Activated T-cell treated with anti-CD3 and anti-CD28 coated beads for 1 hour (primary cell): ENCODE data around the gene RERE.

Experiments
- DNase-seq: peaks from one replicate; pipeline ENCODE4 v3.0.0-alpha.2; 2020; ENCODE audit warnings: low read depth

RERE gene

DNA sequence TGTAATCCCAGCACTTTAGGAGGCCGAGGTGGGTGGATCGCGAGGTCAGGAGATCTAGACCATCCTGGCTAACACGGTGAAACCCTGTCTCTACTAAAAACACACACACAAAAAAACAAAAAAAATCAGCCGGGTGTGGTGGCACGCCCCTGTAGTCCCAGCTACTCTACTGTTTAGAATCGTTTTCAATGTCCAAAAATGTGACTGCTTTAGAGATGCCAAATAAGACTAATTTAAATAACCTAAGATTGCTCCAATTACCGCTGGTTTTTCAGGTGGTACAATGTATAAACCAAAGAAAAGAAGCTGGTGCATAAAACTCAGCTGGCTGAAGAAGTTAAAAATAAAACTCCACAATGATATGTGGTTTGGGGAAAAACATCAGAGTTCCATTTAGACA lies 132.0 kb downstream of the RERE start:
- no peak for DNase-seq

DNA sequence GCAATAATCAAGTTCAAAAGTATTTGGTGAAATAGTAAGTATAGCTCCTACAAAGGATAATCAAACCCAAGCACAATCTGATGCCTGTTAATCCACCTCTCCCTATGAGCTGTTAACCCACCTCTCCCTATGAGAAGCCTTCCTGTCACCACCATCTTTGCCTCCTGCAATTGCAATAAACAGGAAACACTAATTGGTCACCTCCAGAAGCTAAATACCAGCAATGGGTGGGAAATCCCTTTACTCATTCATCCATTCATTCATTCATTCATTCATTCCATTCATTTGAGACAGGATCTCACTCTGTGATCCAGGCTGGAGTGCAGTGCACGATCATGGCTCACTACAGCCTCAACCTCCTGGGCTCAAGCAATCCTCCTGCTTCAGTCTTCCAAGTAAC lies 132.8 kb downstream of the RERE start:
- no peak for DNase-seq

DNA sequence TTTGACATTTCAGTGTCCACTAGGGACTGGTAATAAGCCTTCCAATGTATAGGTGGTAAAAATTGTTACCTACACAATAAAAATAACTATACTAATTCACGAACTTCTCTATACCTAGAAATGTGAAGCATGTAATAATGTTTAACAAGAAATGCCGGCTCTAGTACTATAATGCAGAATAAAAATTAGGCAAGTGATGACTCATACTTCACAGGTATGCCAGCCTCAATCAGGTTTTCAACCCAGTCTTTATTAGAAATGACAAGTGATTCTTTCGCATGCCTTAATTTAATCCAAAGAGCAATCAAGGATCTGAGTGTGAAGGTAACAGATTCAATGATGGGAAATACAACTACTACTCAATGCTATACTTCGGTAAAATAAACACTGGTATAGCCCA lies 134.9 kb downstream of the RERE start:
- DNase-seq = no peak

DNA sequence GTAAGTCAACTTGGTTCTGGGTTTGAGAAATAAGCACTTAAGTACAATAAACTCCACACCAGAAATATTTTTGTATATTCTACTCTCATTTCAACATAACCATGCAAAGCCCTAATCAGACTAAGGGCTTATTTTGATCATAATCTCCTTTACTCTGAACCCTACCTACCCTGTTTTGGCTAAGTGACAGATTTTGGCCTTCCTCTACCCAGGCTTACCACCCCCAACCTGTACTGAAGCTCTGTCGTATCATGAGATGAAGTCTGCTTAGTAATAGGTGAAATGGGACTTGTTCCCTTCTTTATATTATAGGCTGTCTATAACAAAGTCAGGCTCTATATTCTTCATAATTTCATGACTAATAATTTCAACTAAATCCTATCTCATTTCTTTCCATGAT lies 135.5 kb downstream of the RERE start:
- no peak for DNase-seq

DNA sequence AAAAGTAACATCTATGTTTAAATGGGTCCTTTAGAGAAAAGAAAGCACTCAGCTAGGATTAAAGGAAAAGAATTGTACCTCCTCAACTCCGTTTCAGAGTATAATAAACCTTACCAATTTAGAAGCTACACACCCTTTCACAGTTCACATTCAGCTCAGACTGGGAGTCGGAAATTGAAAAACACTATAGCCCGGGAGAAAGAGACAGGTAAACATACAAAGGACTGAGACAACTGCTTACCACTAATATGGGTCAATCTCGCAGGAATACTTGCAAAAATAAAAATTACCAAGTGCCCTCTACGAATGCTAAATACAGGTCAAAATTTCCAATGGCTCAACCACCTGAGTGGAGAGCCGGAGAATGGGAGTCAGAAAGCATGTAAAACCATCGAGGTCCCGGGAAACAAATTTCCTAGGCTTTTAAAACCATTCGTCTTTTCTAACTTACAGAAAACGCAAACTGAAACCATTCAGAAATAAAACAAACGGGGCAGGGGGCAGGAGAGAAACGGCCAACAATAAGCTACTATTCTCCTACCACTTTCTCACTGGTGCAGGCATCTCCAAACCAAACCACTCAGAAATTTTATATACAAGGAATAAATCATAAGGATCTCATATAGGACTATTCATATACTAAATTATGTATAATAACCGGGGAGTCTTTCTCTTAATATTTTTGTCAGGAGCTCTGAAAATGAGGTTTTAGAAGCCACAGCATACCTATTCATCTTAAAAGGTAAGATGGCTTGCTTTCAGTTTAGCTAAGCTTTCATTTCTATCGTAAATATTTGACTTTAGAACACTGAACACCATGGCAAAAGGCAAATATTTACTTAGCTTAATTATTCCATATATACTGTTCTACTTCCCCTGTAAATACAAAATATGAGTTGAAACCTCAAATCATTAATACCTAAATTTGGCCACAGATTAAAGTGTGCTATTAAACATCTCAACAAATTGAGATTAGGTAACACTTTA lies 136.5 kb downstream of the RERE start:
- DNase-seq = no peak

DNA sequence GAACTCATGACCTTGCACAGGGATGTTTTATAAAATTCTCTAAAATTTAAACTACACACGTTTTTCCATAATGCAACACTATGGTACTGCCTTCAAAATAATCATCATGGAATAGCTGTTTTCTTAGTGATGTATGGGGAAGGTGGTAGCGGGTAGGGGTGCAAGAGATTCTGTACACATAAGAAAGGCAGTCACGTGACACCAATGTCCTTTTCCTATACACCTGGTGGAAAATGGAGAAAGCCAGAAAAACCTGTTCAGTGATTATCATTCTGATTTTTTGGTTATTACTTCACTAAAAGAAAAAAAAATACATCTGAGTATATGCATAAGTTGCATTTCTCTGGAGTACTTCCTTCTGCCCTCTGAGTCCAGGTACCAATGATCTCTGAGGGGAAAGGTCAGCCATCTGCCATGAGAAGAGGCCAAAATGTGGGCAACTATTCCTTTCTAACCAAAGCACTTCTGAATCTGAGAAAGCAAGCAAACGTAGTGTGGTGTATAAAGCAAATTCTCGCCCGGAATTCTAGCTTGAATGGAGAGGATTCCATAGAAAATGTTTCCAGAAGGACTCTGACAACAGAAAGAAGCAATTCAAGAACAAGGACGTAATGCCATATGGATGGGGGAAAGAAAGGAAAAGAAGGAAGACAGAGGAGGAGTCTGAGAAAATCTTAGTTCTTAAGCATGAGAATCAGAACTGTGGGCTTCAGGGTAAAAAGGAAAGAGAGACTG lies 137.3 kb downstream of the RERE start:
- DNase-seq = no peak

DNA sequence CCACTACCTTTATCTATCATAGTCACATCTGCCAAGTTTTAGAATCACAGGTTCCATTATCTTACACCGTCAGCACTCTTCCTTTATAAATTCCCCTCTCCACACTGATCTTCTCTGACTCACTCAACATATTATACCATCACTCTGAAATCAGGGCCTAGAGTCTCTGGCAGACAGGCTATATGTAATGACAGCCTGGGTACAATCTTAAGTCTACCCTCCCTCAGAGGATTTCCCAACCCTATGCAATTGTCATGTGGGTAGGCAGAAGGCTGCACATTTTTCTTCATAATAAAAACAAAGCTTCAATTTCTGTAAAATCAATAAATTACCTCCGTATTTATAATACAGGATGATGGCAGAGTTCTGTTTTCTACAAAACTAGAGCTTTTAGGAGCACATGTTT lies 138.0 kb downstream of the RERE start:
- no peak for DNase-seq

DNA sequence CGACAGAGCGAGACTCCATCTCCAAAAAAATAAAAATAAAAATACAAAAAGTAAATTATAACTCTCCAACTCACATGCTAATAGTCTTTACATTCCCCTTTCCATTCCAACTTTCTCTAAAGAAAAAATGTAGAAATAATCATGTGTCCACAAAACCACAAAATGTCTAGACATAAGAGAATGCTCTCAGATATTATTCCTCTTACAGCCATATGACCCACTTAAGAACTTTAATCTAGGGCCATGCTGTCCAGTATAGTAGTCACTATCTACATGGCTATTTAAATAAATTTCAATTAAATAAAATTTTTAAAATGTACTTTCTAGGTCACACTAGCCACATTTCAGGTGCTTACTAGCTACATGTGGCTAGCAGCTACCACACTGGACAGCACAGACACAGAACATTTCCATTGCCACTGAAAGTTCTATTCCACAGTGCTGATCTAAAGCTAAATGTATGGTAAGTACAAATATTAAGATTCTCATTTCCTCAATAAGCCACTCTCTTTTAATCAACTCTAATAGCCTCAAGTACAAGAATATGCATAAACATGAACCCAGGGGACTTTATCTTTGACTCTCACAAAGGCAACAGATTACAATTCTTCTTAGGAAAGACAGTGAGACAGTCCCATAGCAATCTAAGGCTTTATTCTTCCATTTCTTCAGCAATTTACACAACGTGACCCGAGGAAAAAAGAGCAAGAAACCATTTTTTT lies 138.6 kb downstream of the RERE start:
- DNase-seq = no peak

DNA sequence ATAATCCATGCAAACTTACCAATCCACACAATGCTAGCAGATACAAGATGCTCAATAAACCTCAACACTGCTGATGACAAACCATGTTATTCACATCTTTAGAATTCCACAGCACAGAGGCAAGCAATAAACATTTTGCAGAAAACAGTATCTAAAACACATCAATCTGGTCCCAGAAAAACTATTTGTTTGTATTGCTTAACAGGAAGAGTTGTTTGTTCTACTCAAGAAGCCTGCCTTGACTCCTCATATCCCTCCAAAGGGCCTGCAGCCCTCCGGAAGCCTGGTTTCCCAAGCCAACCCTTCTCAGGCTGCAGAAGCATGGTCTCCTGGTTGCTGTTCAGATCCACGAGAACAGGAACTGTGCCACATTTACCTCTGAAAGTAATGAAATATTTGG lies 139.7 kb downstream of the RERE start:
- DNase-seq = no peak

DNA sequence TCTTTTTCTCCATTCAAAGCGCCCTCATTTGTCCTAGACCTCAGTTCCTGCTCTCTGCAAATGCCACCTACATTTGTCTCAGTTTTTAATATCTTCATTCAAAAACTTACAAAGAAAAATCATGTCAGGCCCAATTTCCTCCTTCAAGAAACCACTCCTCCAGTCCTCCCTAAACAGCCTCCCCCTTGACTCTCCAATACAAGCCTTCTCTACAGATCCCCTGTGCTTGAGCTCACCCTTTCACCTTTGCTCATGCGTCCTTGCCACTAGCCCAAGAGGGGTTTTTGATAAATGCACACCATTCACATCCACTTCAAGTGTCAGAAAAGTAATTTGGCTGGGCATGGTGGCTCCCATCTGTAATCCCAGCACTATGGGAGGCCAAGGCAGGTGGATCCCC lies 140.6 kb downstream of the RERE start:
- DNase-seq = no peak

DNA sequence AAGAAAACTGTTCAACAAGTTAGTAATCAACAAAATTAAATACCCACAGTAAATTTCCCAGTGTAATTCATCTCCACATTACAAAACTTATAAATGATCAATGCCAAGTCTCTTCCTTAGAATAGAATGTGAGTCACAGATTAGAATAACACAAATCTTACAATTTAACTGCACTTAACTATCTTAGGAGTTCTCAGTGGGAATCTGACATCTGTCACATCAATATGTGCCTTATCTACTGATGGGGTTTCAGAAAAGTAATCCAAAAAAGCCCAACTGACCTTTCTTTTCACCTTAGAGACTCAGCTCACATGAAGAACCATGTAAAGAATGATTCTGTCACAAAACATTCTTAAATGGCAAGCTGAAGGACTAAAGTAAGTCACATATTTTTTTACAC lies 141.4 kb downstream of the RERE start:
- no peak for DNase-seq

DNA sequence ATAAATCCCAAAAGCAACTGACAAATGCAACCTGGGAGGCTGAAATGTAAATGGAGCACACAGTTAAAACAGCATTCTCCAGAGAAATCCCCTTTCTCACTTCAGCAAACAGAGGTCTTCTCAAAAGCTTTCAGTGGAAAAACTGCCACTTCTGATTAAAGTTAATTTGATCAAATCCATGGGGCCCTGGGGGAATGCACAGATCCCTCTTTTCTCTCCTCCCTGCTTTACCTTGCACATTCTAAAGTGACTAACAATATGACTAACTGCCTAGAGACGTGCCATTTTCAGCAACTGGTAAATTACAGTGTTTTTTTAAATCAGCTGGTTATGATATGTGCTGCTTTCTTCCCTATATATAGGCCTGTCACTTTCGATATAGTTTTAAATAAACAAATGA lies 142.5 kb downstream of the RERE start:
- DNase-seq = no peak

DNA sequence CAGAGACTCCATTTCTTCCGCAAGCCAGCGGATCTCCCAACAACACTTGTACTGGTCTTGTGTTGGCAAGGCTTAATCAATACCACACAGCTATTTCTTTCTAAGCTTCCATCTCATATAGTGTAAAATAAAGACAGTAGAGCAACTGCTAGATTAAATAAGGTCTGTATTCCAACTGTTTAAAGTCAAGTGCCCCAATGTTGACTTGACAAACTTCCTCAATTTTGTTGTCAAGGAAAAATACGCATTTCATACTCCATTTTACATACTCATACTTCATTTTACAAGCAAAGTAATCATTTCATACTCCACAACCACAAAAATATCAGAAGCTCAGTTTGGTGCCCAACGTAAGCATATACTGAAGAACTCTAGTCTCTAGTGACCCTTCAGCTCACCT lies 143.0 kb downstream of the RERE start:
- no peak for DNase-seq

DNA sequence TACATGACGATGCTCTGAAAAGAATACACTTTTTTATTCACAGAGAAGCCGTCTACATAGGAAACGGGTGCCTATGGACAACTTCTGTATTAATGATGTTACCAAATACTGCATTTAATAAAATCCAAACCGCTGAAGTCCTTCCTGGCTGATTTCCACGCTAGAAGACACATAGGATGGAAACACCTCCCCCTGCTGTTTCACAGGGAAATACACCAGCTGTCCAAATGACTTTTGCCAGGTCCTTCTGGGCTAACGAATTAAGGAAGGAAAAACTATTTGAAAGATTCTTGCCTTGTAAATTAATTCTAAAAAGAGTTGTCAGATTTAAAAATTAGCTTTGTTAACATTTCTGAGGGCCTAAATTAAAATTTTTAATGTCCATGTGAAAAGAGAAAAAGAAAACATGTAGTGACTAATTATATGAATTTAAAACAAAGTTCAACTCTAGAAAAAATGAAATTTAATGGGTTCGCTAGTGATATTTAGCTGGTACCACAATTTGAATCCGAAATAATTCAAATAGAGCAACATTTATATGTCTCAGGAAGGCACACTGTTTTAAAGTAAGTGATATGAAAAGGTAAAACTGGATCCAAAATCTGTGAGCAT lies 146.0 kb downstream of the RERE start:
- DNase-seq = no peak

DNA sequence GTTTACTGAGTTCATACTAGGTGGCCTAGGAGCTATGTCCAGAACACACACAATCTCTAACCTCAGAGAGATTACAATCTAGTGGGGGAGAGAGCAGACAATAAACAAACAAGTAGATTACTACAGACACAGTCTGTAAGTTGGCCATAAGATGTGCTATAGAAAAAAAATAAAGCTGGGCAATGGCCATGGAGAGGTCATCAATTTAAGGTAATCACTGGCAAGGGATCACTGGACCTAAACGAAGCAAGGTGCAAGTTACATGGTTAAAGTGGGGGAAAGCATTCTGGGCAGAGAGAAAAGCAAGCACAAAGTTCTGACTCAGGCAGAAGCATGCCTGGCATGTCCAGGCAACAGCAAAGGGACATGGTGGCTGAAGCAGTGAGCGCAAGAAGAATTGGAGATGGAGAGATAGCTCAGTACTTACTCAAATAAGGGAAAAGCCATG lies 147.0 kb downstream of the RERE start:
- no peak for DNase-seq

DNA sequence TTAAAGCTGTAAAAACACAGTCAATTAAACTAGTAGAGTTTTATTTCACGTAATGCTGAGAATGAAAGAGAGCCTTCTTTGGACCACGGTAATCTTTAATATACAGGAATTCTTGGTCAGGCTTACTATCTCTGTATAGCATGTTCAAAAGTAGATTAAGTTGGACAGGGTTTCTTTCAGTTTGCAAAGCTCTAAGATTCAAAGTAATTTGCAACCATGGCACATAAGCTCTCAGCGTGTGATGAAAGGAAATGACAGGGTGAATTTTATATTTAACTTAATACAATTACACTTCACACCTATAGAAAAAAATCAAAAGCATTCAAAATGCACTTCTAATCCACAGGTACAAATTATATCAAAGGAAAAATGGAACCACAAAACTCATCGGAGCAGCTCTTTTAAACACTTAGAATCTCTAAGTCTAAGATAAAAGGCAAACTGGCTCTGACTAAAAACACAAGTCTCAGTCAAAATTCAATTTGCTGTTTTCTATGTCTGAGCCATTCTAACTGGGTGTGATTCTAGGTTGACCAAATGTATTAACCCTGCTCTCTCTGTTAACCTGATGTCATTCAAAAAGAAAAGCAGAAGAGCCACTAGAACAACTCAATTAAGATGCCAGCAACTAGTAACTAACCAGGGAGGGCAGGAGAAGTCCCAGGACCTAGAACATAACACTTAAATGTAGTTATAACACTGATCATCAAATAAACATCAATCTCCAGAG lies 147.7 kb downstream of the RERE start:
- DNase-seq = no peak

DNA sequence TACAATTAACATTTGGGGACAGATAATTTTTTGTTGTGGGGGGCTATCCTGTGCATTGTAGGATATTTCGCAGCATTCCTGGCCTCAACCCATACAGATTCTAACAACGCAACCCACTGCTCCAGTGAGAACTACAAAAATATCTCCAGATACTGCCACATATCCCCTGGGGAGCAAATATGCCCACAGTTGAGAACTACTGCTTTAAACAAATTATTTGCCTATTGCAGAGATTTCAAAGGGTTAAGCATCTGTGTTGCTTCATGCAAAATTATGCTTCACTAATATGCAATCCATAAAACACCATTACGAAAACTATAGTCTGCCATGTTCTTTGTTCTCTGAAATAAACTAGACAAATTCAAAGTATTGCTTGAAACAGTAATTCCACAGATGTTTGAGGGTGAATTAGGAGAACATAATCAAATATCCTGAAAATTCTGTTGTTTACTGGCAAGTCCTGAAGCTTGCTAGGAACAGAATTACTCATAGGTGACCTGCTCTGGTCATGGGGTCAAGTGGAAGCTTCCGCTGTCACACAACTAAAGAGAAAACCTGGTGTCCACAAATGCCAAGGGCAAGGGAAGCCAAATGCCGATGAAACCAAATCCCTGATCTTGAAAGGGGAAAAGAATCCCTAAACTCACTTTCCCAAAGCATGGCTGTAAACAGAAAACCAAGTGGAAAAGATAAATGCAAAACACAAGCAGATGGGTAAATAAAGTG lies 149.4 kb downstream of the RERE start:
- DNase-seq = no peak

DNA sequence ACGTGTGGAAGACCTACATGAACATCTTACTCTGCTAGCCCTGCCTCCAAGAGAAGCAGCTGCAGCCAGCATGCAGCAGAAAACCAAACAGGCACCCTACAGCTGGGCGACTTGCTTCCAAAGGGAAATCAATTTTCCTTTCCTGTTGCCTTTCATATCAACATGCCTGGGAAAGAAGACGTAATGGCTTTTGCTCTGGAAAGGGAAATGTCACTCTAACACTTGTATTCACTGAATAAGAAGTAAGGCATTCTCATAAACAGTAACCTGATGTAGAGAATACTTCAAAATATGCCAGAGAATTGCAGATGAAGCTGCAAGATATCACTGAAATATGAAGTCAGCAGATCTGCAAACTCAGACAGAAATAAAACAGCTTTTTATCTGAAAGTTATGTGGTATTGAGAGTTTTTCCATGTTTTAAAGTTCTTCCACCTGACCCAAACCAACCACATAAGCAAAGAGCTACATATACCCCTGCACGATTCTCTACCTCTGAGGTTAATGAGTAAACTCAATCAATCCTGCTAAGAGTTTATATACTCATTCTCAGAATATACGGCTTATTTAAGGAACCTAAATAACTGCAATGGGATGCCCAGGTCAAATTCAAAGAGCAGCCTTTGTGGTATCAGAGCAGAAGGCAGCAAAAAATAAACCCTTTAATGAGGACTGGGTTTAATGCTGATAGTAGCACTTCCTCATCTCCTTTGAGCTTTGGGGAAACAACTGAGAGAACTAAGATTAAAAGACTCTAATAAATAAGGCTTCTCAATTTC lies 150.9 kb downstream of the RERE start:
- DNase-seq = no peak

DNA sequence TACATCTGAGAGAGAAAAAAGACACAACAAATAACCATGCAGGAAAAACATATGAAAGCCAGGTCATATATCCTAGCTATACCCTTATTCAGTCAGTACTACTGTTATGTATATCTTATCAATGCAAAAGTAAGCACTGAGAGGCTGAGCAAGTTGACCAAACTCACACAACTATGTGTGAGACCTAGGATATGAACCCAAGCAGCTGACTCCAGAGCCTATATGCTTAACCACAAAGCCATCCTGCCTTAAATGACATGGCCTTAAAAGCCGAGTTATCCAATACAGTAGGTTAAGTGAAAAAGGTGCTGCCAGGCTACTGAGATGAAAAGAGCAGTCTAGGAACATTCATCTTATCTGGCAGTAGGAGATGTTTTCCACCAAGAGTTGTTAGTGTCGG lies 151.6 kb downstream of the RERE start:
- no peak for DNase-seq

DNA sequence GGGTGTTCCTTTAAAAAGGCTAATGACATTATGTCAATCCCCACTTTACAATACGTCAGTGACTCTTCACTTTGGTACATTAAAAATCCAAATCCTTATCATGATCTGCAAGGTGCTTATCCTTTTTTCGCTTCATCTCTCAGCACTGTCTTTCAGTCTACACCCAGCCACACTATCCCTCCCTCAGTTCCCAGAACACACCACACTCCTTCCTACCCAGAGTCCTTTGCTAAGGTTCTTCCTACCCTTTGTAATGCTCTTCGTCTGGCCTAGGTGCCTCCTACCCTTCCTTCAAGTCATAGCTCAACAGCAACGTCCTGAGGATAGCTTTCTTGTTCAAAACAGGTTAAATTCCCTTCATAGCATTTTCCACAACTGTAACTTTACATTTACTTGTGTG lies 152.6 kb downstream of the RERE start:
- DNase-seq = no peak
